Neural cell (in vitro differentiated cells): Measurements from ENCODE around the gene ARHGEF16. TPM values are rescaled to one million over a fixed set of nuclear protein-coding genes. Genes with fewer than 3 reads are reported as not detected.

Experiments used
- H2AFZ ChIP-seq: fragments of 200-600, 300-800 bp; sonication (generic), shearing (Covaris generic); 2 replicates; pipeline ENCODE4 v1.6.0; 2014; ENCODE audit warnings: low read depth, mild to moderate bottlenecking, antibody characterized with exemption, low read length, moderate library complexity
- H3F3A ChIP-seq: fragments of 200-600 bp; shearing (Covaris generic); 2 replicates; pipeline ENCODE4 v1.6.1; 2016; ENCODE audit warnings: mild to moderate bottlenecking, moderate library complexity, mixed read lengths, antibody characterized with exemption, low read length; ENCODE audit not compliant: insufficient read depth, poor library complexity, severe bottlenecking
- H3K27ac ChIP-seq: fragments of 200-600, 300-800 bp; sonication (generic), shearing (Covaris generic); 2 replicates; pipeline ENCODE4 v1.5.1; 2014; ENCODE audit warnings: mild to moderate bottlenecking, low read length, moderate library complexity
- H3K27me3 ChIP-seq: fragments of 300-800, 200-600 bp; sonication (generic), shearing (Covaris generic); 2 replicates; pipeline ENCODE4 v1.6.0; 2014; ENCODE audit warnings: mild to moderate bottlenecking, low read depth, low read length, moderate library complexity; ENCODE audit not compliant: insufficient read depth
- H3K36me3 ChIP-seq: fragments of 300-800, 200-600 bp; sonication (generic), shearing (Covaris generic); 2 replicates; pipeline ENCODE4 v1.5.1; 2014; ENCODE audit warnings: mild to moderate bottlenecking, antibody characterized with exemption, low read length, moderate library complexity; ENCODE audit not compliant: insufficient read depth
- H3K4me2 ChIP-seq: fragments of 300-800, 200-600 bp; sonication (generic), shearing (Covaris generic); 2 replicates; pipeline ENCODE4 v1.6.0; 2014; ENCODE audit warnings: mild to moderate bottlenecking, low read length
- H3K4me3 ChIP-seq: fragments of 300-800, 200-600 bp; sonication (generic), shearing (Covaris generic); 2 replicates; pipeline ENCODE4 v1.5.1; 2014; ENCODE audit warnings: mild to moderate bottlenecking, low read length, moderate library complexity
- H3K79me2 ChIP-seq: fragments of 200-600 bp; shearing (Covaris generic); replicated peaks from 2 replicates; pipeline ENCODE4 v1.6.0; 2014; ENCODE audit warnings: mild to moderate bottlenecking, low read length, moderate library complexity; ENCODE audit not compliant: insufficient read depth
- H3K9ac ChIP-seq: fragments of 300-800, 200-600 bp; sonication (generic), shearing (Covaris generic); 2 replicates; pipeline ENCODE4 v1.6.1; 2016; ENCODE audit warnings: mild to moderate bottlenecking, low read length, mixed read lengths
- H3K9me2 ChIP-seq: fragments of 200-600 bp; shearing (Covaris generic); 2 replicates; pipeline ENCODE4 v1.6.1; 2016; ENCODE audit warnings: mild to moderate bottlenecking, low read length, mixed read lengths; ENCODE audit not compliant: insufficient read depth
- H3K9me3 ChIP-seq: fragments of 200-600, 300-800 bp; sonication (generic), shearing (Covaris generic); 2 replicates; pipeline ENCODE4 v1.6.1; 2016; ENCODE audit warnings: mild to moderate bottlenecking, mixed run types, low read length, moderate library complexity, mixed read lengths
- H4K20me1 ChIP-seq: fragments of 200-600 bp; shearing (Covaris generic); 2 replicates; pipeline ENCODE4 v1.6.1; 2016; ENCODE audit warnings: mild to moderate bottlenecking, mixed run types; ENCODE audit not compliant: insufficient read depth
- EP300 ChIP-seq: fragments of 450-650 bp; conservative IDR thresholded peaks from 2 replicates; pipeline ENCODE4 v1.6.1; 2014; ENCODE audit warnings: antibody characterized with exemption, mild to moderate bottlenecking, moderate library complexity; ENCODE audit not compliant: poor library complexity, severe bottlenecking
- EZH2 ChIP-seq: fragments of 200-600, 300-800 bp; shearing (Covaris generic), sonication (generic); IDR thresholded peaks from 2 replicates; pipeline ENCODE4 v1.6.1; 2014; ENCODE audit warnings: antibody characterized with exemption, low read length, borderline replicate concordance, mild to moderate bottlenecking; ENCODE audit not compliant: insufficient read depth, poor library complexity, severe bottlenecking
- MXI1 ChIP-seq: fragments of 450-650 bp; conservative IDR thresholded peaks from 2 replicates; pipeline ENCODE4 v1.6.1; 2014; ENCODE audit warnings: antibody characterized with exemption, mild to moderate bottlenecking; ENCODE audit not compliant: poor library complexity, severe bottlenecking
- POLR2AphosphoS5 ChIP-seq: IDR thresholded peaks from 2 replicates; pipeline ENCODE4 v1.6.1; 2012
- RAD21 ChIP-seq: fragments of 450-650 bp; conservative IDR thresholded peaks from 2 replicates; pipeline ENCODE4 v1.6.1; 2014; ENCODE audit warnings: antibody characterized with exemption, mild to moderate bottlenecking, moderate library complexity
- SMC3 ChIP-seq: fragments of 450-650 bp; conservative IDR thresholded peaks from 2 replicates; pipeline ENCODE4 v1.6.1; 2014; ENCODE audit warnings: antibody characterized with exemption, mild to moderate bottlenecking, moderate library complexity; ENCODE audit not compliant: poor library complexity
- TAF1 ChIP-seq: IDR thresholded peaks from 2 replicates; pipeline ENCODE4 v1.6.1; 2012; ENCODE audit warnings: low read depth
- polyA plus RNA-seq: library from polyadenylated mRNA; depleted of rRNA; stranded (reverse); fragments of >200 nt; gene quantifications from 2 replicates; pipeline ENCODE4 v1.2.3, GENCODE V29; 2014
- TF ChIP-seq, protein P1 (sequence below): fragments of 450-650 bp; IDR thresholded peaks from 2 replicates; pipeline ENCODE4 v1.5.1; 2014; ENCODE audit warnings: antibody characterized with exemption, mild to moderate bottlenecking, moderate library complexity; ENCODE audit not compliant: poor library complexity, severe bottlenecking
- TF ChIP-seq, protein P2 (sequence below): IDR thresholded peaks from 2 replicates; pipeline ENCODE4 v1.6.1; 2012; ENCODE audit warnings: borderline replicate concordance

ARHGEF16 gene
- polyA plus RNA-seq, 1 donor from 2014 or later: 0.64 TPM

DNA sequence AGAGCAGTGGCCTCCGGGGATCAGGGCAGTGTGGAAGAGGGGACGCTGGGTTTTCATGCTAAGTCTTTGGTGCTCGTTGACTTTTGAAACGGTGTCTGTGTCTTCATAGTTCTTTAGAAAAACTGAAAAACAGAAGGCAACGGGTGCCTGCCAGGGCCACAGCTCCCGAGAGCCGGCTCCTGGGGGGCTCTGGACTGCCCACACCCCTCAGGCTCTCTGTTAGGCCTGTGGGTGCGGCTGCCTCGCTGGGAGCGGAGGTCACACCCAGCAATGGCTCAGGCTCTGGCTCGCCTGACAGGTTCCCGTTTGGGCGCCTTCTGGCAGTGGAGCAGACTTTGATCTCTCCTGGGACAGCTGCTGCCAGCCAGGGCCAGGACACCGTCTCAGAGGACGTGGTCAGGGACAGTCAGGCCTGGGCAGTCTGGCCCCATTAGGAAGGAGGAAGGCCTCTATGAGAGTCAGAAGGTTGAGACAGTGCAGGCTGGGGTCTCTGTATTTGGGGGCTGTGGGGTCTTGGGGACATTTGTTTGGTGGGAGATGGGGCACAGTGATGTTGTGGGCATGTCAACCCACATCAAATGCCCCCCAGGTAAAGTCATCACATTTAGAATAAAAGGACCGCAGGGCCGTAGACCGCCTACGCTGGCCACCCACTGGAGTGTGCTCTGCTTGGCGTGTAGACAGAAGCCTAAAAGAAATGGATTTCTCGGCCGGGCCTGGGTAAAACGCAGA lies 5.6 kb downstream of the ARHGEF16 start:
- Histone ChIP-seq H3K27ac (no peak overlapping the region), H3K36me3 (no peaks in the 10 kb centered on the region), H4K20me1 (no peaks in the 10 kb centered on the region), H2AFZ (no peak overlapping the region), H3K4me2 (no peak overlapping the region), H3K4me3 (no peak overlapping the region), H3F3A (no peaks in the 10 kb centered on the region), H3K9me3 (no peaks in the 10 kb centered on the region), H3K27me3 (peaks cover under 1% of the 10 kb centered on the region), H3K9ac (no peak overlapping the region), H3K79me2 (no peaks in the 10 kb centered on the region), H3K9me2 (no peaks in the 10 kb centered on the region)
- TF ChIP-seq, protein P1, sequence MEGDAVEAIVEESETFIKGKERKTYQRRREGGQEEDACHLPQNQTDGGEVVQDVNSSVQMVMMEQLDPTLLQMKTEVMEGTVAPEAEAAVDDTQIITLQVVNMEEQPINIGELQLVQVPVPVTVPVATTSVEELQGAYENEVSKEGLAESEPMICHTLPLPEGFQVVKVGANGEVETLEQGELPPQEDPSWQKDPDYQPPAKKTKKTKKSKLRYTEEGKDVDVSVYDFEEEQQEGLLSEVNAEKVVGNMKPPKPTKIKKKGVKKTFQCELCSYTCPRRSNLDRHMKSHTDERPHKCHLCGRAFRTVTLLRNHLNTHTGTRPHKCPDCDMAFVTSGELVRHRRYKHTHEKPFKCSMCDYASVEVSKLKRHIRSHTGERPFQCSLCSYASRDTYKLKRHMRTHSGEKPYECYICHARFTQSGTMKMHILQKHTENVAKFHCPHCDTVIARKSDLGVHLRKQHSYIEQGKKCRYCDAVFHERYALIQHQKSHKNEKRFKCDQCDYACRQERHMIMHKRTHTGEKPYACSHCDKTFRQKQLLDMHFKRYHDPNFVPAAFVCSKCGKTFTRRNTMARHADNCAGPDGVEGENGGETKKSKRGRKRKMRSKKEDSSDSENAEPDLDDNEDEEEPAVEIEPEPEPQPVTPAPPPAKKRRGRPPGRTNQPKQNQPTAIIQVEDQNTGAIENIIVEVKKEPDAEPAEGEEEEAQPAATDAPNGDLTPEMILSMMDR: no peak
- TF ChIP-seq TAF1 (no peak), SMC3 (no peak), EZH2 (no peak), MXI1 (no peak), EP300 (no peak), POLR2AphosphoS5 (no peak), RAD21 (no peak)
- TF ChIP-seq, protein P2, sequence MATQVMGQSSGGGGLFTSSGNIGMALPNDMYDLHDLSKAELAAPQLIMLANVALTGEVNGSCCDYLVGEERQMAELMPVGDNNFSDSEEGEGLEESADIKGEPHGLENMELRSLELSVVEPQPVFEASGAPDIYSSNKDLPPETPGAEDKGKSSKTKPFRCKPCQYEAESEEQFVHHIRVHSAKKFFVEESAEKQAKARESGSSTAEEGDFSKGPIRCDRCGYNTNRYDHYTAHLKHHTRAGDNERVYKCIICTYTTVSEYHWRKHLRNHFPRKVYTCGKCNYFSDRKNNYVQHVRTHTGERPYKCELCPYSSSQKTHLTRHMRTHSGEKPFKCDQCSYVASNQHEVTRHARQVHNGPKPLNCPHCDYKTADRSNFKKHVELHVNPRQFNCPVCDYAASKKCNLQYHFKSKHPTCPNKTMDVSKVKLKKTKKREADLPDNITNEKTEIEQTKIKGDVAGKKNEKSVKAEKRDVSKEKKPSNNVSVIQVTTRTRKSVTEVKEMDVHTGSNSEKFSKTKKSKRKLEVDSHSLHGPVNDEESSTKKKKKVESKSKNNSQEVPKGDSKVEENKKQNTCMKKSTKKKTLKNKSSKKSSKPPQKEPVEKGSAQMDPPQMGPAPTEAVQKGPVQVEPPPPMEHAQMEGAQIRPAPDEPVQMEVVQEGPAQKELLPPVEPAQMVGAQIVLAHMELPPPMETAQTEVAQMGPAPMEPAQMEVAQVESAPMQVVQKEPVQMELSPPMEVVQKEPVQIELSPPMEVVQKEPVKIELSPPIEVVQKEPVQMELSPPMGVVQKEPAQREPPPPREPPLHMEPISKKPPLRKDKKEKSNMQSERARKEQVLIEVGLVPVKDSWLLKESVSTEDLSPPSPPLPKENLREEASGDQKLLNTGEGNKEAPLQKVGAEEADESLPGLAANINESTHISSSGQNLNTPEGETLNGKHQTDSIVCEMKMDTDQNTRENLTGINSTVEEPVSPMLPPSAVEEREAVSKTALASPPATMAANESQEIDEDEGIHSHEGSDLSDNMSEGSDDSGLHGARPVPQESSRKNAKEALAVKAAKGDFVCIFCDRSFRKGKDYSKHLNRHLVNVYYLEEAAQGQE: no peak

DNA sequence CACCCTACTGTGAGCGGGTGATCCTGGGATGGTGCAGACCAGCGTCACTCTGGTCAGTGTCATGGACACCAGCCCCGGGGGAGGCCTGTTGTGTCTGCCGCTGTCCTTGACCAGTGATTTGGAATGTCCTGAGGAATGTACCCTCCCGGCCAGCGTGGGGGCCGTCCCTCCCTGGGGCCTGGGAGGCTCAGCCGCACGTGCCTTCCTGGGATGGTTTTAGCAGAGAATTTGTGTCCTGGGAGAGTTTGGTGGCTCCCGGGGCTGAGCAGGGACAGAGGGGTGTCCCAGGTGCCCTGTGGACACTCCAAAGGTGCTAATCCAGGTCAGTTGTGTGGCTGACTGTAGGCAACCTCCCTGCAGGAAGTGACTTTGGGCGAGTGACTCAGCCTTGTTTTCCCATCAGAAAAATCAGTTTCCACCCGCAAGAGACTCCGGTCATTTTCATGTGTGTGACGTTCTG lies 6.2 kb downstream of the ARHGEF16 start:
- TF ChIP-seq RAD21: no peak
- no peak for TF ChIP-seq EP300
- no peak for TF ChIP-seq TAF1
- TF ChIP-seq EZH2: no peak
- no peak for TF ChIP-seq MXI1
- no peak for TF ChIP-seq POLR2AphosphoS5
- TF ChIP-seq, protein P1: no peak
- TF ChIP-seq SMC3: no peak
- TF ChIP-seq, protein P2: no peak
- H3K4me2 ChIP-seq: no peak overlapping the region
- H4K20me1 ChIP-seq: no peaks in the 10 kb centered on the region
- H3F3A ChIP-seq: no peaks in the 10 kb centered on the region
- no peaks in the 10 kb centered on the region for H3K36me3 ChIP-seq
- H3K27ac ChIP-seq: no peak overlapping the region
- H3K9me3 ChIP-seq: no peaks in the 10 kb centered on the region
- H3K9ac ChIP-seq: no peak overlapping the region
- no peaks in the 10 kb centered on the region for H3K27me3 ChIP-seq
- H3K79me2 ChIP-seq: no peaks in the 10 kb centered on the region
- H2AFZ ChIP-seq: no peak overlapping the region
- H3K9me2 ChIP-seq: no peaks in the 10 kb centered on the region
- no peak overlapping the region for H3K4me3 ChIP-seq
